LoVo (cell line): ENCODE measurements around the gene XRCC4.
"Not testable (repeated sequence)": the region's sequence is repeated elsewhere in the genome, so short reads cannot be mapped to it uniquely, and the experiment has no call there.

Experiments used
- DNase-seq: peaks from one replicate; pipeline ENCODE4 v3.0.0-alpha.2; 2016; ENCODE audit warnings: low spot score

The XRCC4 gene

DNA sequence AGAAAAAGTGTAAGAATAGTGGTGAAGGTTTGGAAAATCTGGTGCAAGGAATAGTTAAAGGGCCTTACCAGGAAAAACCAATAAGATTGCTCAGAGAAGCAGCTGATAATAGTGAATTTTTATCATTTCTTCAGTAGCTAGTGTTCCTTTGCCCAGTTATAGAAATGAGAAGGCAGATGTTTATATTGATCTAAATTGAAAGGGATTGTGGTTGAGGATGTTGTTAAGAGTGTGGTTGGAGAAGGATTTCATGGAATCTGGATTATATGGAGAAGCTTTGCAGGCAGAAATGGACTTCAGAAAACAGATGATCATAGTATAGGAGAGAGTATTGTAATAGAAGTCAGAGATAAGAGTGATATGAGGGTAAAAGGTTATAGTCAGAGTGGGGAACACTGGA lies 102.6 kb downstream of the XRCC4 start:
- DNase-seq = no peak

DNA sequence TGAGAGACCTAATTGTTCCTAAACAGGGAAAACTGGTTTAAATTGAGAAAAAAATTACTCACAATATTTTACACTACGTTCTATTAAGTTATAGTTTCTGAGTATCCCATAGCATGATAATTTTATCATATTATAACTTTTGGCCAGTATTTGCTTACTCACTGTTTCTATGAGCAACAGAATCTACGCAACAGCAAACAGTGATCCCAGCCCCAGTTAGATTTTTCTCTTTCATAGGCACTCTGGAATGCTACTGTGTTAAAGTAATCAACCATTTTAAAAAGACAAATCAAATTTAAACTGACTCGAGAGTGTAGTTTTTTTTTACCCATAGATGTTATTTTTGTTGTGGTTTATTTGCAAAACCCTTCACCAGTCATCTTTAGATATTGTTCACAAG lies 107.2 kb downstream of the XRCC4 start:
- DNase-seq = no peak

DNA sequence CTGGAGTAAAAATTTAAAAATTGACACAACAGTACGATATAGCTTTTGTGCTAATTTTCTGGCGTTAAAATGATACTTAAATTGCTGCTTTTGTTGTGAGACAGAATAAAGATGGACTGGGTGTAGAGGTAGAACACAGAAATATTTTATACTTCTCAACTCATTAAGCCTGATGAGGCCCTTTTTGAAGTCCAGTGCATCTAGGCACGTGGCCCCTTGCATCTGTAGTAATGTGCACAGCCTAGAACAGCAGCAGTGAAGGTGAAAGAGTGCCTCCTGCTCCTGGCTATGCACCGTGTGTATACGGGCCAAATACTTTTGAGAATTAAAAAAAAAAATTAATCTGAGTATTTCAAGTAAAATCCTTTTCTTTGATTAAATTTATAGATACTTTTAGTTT lies 115.6 kb downstream of the XRCC4 start:
- no peak for DNase-seq

DNA sequence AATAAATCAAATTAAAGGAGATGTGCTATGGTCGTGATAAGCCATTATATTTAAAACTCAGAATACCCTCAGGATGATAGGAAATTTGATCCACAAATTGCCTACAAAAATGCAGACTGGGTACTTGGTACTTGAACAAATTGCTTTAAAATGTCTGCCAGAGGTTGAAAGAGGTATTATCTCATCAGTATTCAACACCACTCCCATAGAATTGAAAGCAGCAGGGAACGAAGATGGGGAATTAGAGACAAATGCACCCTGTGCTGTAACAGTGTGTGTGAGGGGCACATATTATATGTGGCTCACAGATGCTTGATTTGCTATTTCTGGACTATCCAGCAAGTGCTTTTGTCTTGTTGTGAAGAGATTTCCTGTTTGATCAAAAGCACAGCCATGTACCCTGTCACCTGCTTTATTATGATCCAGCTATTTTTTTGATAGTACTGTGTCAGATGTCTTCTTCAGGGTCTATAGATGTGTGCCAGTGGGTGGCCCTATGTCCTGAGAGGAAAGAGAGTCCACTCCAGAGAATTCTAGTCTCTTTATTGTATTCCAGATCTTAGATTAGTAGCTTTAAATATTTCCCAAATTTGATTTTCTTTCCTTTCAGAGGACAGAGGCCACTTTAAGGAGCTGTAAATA lies 120.1 kb downstream of the XRCC4 start:
- no peak for DNase-seq

DNA sequence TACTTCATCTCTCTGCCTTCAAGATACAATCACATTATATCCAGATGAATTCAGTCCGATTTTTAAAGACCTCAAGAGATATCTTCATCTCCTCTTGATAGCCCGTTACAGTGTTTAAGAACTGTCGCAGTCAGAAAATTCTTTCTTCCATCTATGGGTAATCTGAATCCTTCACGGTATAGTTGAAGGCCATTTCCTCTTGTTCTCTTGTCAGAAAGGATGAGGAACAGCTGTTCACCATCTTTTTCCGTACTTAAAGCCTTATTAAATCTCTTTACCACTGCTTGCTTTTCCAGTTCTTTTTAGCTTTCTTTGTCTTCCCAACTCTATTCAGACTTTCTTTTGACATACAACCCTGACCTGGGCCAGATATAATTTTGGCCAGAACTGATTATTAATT lies 121.8 kb downstream of the XRCC4 start:
- no peak for DNase-seq

DNA sequence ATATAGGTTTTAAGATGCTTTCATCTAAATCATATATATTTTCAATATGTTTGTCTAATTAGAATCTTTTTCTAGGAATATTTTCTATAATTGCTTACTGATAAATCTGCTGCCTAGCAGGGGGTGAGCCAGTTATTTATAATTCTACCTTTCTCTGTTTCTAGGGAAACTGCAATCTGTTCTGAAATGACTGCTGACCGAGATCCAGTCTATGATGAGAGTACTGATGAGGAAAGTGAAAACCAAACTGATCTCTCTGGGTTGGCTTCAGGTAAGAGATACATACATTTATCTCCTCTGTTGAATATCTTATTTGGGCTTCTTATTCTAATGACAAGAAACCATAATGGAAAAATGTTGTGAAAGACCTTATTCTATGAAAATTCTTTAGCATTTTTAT lies 127.3 kb downstream of the XRCC4 start:
- no peak for DNase-seq

DNA sequence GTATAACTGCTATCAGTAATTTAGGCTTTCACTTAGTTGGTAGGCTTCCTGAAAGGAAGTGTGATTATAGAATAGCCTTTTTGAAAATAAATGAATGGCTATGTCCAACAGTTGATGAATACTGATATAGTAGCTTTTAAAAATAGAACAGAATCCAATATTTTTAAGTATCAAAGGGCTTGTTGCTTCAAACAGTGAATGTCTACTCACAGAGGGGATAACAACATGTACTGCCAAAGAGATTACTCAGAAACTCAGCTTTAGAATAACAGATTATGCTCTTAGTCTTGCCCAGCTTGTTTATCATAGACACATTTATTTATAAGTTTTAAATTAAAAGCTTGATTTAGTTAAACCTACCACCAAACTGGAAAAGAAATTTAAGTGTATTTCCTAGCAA lies 132.6 kb downstream of the XRCC4 start:
- DNase-seq = no peak

DNA sequence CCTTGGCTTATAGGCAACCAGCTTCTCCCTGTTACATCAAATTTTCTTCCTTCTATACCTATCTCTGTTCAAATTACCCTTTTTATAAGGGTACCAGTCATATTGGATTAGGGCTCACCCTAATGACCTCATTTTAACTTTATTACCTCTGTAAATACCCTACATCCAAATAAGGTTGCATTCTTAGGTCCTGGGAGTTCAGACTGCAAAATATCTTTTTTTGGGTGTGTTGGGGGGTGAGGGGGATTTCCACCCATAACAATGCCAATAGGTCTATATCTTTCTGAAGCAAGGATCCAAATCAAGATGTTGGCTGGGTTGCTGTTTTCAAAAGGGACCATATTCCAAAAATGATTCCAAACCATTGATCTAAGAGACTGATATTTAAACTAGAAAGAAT lies 141.7 kb downstream of the XRCC4 start:
- no peak for DNase-seq

DNA sequence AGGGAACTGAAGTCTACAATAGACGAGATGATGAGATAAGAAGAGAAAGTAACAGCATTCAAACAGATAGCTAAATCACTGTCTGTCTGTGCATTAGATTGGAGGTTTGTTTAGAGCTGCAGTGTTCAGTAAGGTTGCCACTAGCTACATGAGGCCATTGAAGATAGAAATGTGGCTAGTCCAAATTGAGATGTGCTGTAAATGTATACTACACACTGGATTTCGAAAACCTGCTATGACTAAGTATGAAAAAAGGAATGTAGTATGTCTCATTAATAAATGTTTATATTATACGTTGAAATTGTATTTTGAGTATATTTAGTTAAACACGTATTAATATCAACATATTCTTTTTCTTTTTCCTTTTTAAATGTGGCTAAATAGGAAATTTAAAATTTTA lies 142.1 kb downstream of the XRCC4 start:
- no peak for DNase-seq

DNA sequence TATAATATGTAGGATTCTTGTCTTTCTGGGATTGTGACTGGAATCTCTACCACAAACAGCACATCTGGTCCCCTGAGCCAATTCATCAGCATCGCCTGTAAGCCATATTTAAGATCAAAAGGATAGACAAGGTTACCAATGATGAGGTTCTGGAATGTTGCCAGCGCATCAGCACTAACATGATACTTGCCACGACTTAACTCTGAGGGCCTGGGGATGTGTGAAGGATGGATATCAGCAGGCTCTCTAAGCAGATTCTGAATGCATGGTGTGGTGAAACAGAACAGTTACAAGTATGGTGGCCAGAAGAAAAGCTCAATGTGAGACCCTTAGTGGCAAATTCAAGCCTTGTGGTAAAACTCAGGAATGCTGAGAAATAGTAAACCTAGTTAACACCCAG lies 143.0 kb downstream of the XRCC4 start:
- DNase-seq = no peak

DNA sequence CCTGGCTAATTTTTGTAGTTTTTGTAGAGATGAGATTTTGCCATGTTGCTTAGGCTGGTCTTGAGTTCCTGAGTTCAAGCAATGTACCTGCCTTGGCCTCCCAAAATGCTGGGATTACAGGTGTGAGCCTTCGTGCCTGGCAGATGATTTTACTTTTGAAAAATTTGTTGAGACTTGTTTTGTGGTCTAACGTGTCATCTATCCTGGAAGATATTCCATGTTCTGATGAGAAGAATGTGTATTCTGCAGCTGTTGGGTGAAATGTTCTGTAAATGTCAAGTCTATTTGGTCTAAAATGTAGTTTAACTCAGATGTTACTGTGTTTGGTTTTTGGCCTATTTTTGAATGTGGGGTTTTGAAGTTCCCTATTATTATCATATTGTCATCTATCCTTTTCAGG lies 145.6 kb downstream of the XRCC4 start:
- DNase-seq = no peak

DNA sequence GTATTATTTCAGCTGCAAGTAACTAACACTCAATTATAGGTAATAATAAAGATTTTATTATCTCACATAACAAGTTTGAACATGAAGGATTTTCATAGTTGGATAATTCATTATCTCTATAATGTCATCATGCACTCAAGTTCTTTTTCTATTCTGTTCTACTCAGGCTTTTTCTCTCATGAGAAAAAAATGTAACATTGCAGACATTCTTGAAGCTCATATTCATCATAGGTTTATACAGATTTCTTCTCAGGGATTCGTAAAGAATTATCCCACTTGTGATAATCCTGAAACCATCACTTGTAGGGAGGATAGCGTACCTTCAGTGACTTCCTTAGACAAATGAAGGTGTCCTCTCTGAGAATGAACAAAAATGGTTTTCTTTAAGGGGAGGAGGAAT lies 150.3 kb downstream of the XRCC4 start:
- DNase-seq = no peak

DNA sequence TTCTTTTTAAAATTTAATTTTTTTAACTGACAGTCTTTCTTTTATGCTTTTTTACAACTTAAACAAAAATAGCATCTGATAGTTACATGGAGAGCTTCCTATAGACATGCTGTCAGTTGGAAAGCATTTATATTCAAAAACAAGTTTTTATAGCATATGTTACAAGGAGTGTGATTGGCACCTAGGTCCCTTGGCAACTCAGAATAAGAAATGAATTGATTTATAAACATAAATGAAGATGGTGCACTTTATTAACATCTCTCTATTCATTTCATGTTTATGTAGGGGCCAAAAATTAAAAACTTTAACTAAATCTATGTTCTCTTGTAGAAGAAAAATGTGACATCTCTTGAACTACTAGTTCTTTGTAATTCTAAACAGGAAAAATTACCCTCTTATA lies 153.2 kb downstream of the XRCC4 start:
- DNase-seq = no peak

DNA sequence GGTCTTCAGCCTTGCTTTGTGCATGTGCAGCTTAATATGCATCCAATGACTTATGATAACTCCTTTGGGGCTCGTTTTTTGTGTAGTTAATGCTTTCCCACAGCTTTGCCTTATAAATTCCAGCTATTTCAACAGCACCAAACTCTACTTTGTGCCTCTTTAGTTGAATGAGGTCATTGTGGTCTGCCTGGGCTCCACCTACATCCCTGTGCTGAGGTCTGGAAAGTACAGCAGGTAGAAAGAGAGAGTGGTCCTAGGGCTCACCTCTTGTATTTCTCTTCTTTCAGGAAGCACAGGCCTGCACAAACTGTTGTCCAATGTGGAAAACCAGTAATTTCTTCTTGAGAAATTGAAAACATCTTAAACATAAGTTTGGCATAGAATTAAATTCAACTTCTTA lies 167.2 kb downstream of the XRCC4 start:
- no peak for DNase-seq

DNA sequence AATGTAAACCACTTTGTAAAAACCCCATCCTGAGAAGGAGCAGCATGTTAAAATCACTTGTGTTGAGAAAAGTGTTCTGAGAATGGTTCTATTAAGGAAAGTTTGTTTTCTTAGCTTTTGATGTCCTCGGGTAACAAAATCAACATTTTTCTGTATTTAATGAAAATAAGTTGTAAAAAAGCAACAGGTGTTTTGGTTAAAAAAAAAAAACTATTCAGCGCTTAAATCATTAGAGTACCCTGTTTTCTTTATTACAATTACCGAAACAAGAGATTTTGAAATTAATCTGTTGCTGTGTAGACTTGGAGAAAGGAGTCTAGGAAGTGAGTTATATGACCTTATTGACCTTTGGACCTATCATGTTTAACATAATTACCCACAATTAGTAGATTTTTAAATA lies 167.7 kb downstream of the XRCC4 start:
- DNase-seq = no peak

DNA sequence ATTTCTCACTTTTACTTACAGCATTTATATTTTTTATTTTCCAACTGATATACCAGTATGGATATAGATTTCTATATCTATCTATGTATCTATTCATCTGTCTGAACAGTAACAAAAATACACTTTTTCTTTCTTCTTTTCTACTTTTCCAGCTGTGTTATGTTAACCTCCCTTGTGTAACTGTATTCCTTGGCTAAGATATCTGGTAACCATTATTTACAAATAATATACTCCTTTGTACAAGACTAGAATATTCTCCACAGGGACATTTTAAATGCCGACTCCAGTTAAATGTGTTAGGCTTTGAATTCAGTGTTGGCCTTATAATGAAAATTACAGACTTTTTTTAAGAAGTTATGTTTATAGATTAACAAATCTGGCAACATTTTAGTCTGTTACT lies 168.7 kb downstream of the XRCC4 start:
- no peak for DNase-seq

DNA sequence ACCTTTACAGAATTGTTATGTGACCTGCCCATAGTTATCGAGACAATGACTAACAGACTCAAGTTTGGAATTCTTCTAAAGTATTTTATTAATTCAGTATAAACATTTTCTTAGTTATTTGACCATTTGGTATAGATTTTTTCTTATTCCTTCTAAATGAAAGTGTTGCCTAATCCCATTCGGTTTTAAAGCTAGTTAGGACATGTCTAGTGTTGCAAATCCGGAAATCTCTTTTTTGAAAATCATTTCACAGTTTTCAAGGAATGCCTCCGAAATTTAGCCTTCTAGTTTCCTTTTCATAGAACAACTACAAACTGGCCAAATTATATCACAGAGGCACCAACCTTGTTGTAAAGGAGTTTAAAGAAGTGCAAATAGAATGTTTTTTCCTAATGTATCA lies 171.8 kb downstream of the XRCC4 start:
- no peak for DNase-seq

DNA sequence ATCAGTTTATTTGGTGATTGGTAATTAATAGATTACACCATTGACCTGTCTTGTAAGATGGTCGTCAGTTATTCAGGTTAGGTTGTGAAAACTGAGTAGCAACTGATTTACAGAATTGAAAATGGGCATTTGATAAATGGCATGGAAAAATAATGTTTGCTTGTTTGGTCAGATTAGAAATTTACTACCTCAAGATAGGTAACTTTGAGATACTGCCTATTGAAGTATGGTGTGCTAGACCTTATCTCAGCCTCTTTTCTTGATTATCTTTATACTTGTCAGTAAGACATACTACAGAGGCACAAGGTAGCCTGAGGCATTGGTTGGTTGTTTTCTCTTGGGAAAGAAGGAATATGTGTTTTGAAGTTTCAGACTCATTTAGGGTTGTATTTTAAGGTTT lies 174.5 kb downstream of the XRCC4 start:
- DNase-seq = no peak

DNA sequence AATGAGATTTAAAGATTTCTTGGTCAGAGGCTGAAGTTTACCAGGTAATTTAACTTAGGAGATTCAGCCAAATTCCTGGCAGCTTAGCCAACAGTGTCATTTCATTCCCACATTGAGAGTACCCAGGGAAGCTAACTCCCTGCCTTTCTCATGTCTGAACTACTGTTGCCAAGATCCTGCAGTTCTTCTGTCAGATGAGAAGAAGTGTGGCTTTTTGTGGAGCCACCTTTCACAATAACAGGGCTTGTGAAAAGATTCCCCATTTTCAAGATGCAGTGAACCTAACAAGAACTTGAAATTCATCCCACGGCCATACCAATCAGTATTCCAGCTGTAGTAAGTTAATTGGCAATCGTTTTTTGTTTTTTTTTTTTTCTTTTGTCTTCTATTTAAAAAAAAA lies 176.4 kb downstream of the XRCC4 start:
- no peak for DNase-seq

DNA sequence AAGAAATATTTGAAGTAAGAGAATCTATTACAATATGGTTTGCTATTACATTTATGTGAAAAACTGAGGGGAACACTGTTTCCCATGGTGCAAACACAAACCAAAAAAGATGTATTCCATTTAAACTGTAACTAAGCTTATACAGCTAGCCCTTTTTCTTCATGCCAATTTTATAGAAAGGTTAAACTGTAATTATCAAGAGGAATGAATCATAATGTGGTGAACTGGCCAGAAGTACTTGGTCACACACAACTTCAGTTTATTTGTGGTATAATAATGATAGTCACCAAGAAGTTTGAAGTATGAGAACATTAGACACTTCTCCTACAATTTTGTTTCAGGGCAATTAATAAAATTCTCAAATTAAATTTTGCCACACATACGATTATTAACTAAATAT lies 177.9 kb downstream of the XRCC4 start:
- DNase-seq = no peak

DNA sequence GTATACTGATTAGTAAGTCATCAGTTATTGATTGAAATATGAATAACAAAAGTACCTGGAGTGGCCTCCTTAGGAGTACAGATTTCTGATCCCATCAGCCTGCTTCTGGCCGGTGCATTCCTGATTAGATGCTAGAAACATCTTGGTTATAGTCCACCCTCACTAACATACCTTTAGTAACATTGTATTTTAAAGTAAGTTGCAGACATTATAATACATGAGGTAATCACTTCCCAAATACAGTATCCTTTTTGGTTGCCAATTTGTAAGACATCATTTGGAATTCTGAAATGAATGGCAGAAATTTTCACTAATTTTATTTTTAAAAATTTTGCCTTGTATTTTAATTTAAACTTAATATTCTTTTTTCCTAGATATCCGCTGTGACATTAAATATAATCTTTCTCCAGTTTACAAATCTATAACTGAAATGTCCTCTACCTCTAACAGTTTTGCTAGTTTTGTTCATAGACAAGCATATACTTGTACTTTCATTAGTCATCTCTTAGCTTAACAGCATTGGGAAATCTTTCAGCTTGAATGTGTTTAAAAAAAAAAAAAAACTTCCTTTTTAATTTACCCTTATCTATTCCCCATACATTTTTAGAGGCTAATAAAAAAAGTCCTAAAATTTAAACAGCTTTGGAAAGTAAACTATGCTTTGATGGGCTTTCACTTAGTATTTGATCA lies 178.9 kb downstream of the XRCC4 start:
- DNase-seq = no peak

DNA sequence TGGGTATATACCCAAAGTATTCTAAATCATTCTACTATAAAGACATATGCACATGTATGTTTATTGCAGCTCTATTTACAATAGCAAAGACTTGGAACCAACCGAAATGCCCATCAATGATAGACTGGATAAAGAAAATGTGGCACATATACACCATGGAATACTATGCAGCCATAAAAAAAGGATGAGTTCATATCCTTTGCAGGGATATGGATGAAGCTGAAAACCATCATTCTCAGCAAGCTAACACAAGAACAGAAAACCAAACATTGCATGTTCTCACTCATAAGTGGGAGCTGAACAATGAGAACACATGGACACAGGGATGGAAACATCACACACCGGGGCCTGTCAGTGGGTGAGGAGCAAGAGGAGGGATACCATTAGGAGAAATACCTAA lies 180.3 kb downstream of the XRCC4 start:
- not testable (repeated sequence) for DNase-seq

DNA sequence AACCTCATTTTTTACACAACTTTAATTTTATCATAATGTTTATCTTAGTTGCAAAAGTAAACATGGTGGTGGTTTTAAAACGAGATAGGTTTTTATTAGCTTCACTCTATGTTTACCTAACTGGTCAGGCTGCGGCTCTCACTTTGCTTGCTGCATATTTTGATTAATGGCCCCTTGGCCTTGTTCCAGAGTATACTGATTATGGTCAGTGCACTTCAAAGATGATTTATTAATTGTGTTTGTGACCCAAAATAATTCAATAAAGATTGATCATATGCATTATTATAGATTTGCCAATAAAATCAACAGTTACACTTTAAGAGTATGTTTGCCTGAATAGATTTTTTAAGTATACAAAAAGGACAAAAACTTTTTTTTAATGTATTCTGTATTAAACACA lies 188.0 kb downstream of the XRCC4 start:
- DNase-seq = peak; percentile 64

DNA sequence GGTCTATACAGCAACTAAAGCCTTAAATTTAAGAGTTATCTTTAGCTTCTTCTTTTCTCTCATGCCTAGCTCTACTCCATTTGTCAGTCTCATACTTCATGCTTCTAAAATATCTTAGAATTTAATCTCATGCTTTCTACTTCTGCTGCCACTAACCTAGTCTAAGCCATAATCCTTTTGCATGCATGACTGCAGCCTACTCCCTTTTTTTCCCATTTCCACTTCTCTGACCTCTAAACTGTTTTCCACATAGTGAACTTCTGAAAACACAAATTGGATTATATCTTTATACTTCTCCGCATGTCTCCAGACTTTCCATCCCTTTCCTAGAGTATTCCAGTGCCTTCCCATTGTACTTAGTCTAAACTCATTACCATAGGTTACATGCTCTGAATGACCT lies 193.0 kb downstream of the XRCC4 start:
- DNase-seq = no peak
